ENCODE results near the gene WLS.

Gene WLS

GRCh38 chr1:68131261-68131660 lies 101.1 kb downstream of the WLS start:
- DNase-seq (ENCODE audit: low spot score): no peak

GRCh38 chr1:68129536-68130250 lies 102.6 kb downstream of the WLS start:
- DNase-seq (ENCODE audit: low spot score): no peak

- no peak for DNase-seq (ENCODE audit: low spot score)
Observed at GRCh38 chr1:68128820-68129219, 103.5 kb downstream of the WLS start.

GRCh38 chr1:68128157-68128556 lies 104.2 kb downstream of the WLS start:
- DNase-seq (ENCODE audit: low spot score): no peak

- no peak for DNase-seq (ENCODE audit: low spot score)
Observed at GRCh38 chr1:68121536-68121935, 110.8 kb downstream of the WLS start.

- peak; percentile 18 for DNase-seq (ENCODE audit: low spot score)
Observed at GRCh38 chr1:68120136-68120791, 112.1 kb downstream of the WLS start.

- DNase-seq (ENCODE audit: low spot score): no peak
Observed at GRCh38 chr1:68119445-68119844, 112.9 kb downstream of the WLS start.

GRCh38 chr1:68117416-68117815 lies 114.9 kb downstream of the WLS start:
- no peak for DNase-seq (ENCODE audit: low spot score)

- no peak for DNase-seq (ENCODE audit: low spot score)
Observed at GRCh38 chr1:68116643-68117235, 115.6 kb downstream of the WLS start.

- no peak for DNase-seq (ENCODE audit: low spot score)
Observed at GRCh38 chr1:68115308-68115707, 117.0 kb downstream of the WLS start.

GRCh38 chr1:68113966-68114365 lies 118.4 kb downstream of the WLS start:
- DNase-seq (ENCODE audit: low spot score): no peak

- DNase-seq (ENCODE audit: low spot score): no peak
Observed at GRCh38 chr1:68112835-68113243, 119.5 kb downstream of the WLS start.

GRCh38 chr1:68111519-68112436 lies 120.5 kb downstream of the WLS start:
- no peak for DNase-seq (ENCODE audit: low spot score)

- DNase-seq (ENCODE audit: low spot score): no peak
Observed at GRCh38 chr1:68107771-68108170, 124.6 kb downstream of the WLS start.

- no peak for DNase-seq (ENCODE audit: low spot score)
Observed at GRCh38 chr1:68103884-68104554, 128.3 kb downstream of the WLS start.

- no peak for DNase-seq (ENCODE audit: low spot score)
Observed at GRCh38 chr1:68103011-68103545, 129.2 kb downstream of the WLS start.

- DNase-seq (ENCODE audit: low spot score): no peak
Observed at GRCh38 chr1:68101829-68102228, 130.5 kb downstream of the WLS start.

- DNase-seq (ENCODE audit: low spot score): no peak
Observed at GRCh38 chr1:68100571-68100970, 131.8 kb downstream of the WLS start.

GRCh38 chr1:68093737-68094136 lies 138.6 kb downstream of the WLS start:
- DNase-seq (ENCODE audit: low spot score): no peak

GRCh38 chr1:68087184-68087583 lies 145.1 kb downstream of the WLS start:
- no peak for DNase-seq (ENCODE audit: low spot score)

GRCh38 chr1:68085752-68086151 lies 146.6 kb downstream of the WLS start:
- DNase-seq (ENCODE audit: low spot score): no peak

- DNase-seq (ENCODE audit: low spot score): no peak
Observed at GRCh38 chr1:68083686-68084085, 148.6 kb downstream of the WLS start.

All from HuH-7.5 (cell line).